ENCODE data around the gene BCR.

- TF ChIP-seq CTCF (IDR thresholded peaks at IDR 0.05): no peak
- no peak for TF ChIP-seq POLR2A (IDR thresholded peaks at IDR 0.05)
Observed at GRCh38 chr22:23152238-23153114, 27.8 kb upstream of the BCR start.
